OCI-LY7 (cell line): Measurements from ENCODE around the gene TEX30. TPM values are rescaled to one million over a fixed set of nuclear protein-coding genes. Genes with fewer than 3 reads are reported as not detected.

Source experiments
- Bru-seq: library from RNA; stranded (reverse); fragments of 400-500 nt; gene quantifications from one replicate; lab custom pipeline; 2021; lab: Mats Ljungman, UMichigan
- BruChase-seq, 2 experiments: library from RNA; stranded (reverse); fragments of 400-500 nt; gene quantifications; one replicate each; lab custom pipeline; 2021; lab: Mats Ljungman, UMichigan
- BruUV-seq: library from RNA; stranded (reverse); fragments of 400-500 nt; replicated peaks from 2 replicates; lab custom pipeline; 2021; lab: Mats Ljungman, UMichigan
- CTCF ChIA-PET: fragments of 300-600 bp; sonication (Branson Sonifier 250); formaldehyde crosslinking; loops from one replicate; lab custom pipeline; 2022; ENCODE audit warnings: antibody characterized with exemption; ENCODE audit not compliant: unreplicated experiment; lab: Charles Lee
- POLR2A ChIA-PET: fragments of 300-600 bp; sonication (Branson Sonifier 250); formaldehyde crosslinking; loops from one replicate; lab custom pipeline; 2022; ENCODE audit warnings: antibody characterized with exemption; lab: Charles Lee
- DNase-seq: peaks from one replicate; pipeline ENCODE4 v3.0.0-alpha.2; 2015; ENCODE audit warnings: low spot score
- H2AFZ ChIP-seq: fragments of 200-600 bp; sonication (generic), shearing (Covaris generic); 2 replicates; pipeline ENCODE4 v1.6.1; 2014; ENCODE audit warnings: mild to moderate bottlenecking, antibody characterized with exemption, low read length, moderate library complexity
- H3K27ac ChIP-seq: fragments of 200-600 bp; sonication (generic); 2 replicates; pipeline ENCODE4 v1.5.1; 2014; ENCODE audit warnings: mixed run types, low read depth, mild to moderate bottlenecking, moderate library complexity, low read length, inconsistent platforms; ENCODE audit not compliant: poor library complexity, severe bottlenecking
- H3K36me3 ChIP-seq: fragments of 200-600 bp; sonication (generic); 2 replicates; pipeline ENCODE4 v1.6.1; 2014; ENCODE audit warnings: mild to moderate bottlenecking, antibody characterized with exemption, low read length, moderate library complexity, mixed read lengths; ENCODE audit not compliant: insufficient read depth
- H3K4me1 ChIP-seq: fragments of 200-600 bp; sonication (generic); 2 replicates; pipeline ENCODE4 v1.5.1; 2014; ENCODE audit warnings: mild to moderate bottlenecking, low read length; ENCODE audit not compliant: insufficient read depth, poor library complexity, severe bottlenecking
- H3K4me2 ChIP-seq: fragments of 200-600 bp; sonication (generic); 2 replicates; pipeline ENCODE4 v1.6.1; 2014; ENCODE audit warnings: mild to moderate bottlenecking, low read length
- H3K4me3 ChIP-seq: fragments of 200-600 bp; sonication (generic); 2 replicates; pipeline ENCODE4 v1.5.1; 2014; ENCODE audit warnings: mild to moderate bottlenecking, low read depth, low read length; ENCODE audit not compliant: poor library complexity, severe bottlenecking
- H3K79me2 ChIP-seq: fragments of 200-600 bp; sonication (generic); 2 replicates; pipeline ENCODE4 v1.6.1; 2016; ENCODE audit warnings: low read depth, mild to moderate bottlenecking, low read length, moderate library complexity, mixed read lengths; ENCODE audit not compliant: insufficient read depth
- H3K9me2 ChIP-seq: fragments of 200-600 bp; sonication (generic); 2 replicates; pipeline ENCODE4 v1.6.1; 2016; ENCODE audit warnings: mild to moderate bottlenecking, low read length, mixed read lengths; ENCODE audit not compliant: insufficient read depth
- H3K9me3 ChIP-seq: fragments of 200-600 bp; sonication (generic); 2 replicates; pipeline ENCODE4 v1.6.1; 2014; ENCODE audit warnings: mild to moderate bottlenecking, mixed run types, low read length, mixed read lengths
- H4K20me1 ChIP-seq: fragments of 200-600 bp; sonication (generic); 2 replicates; pipeline ENCODE4 v1.6.1; 2014; ENCODE audit warnings: mild to moderate bottlenecking, antibody characterized with exemption, low read length, moderate library complexity, mixed read lengths; ENCODE audit not compliant: insufficient read depth
- CTCF ChIP-seq: fragments of 200-600 bp; sonication (generic); conservative IDR thresholded peaks from 2 replicates; pipeline ENCODE4 v1.5.1; 2014; ENCODE audit warnings: mild to moderate bottlenecking, antibody characterized with exemption, low read length, moderate library complexity, mixed read lengths
- EZH2phosphoT487 ChIP-seq: fragments of 200-600 bp; sonication (generic); IDR thresholded peaks from 2 replicates; pipeline ENCODE4 v1.6.1; 2018; ENCODE audit warnings: low read depth, borderline replicate concordance, mild to moderate bottlenecking, mixed run types, antibody characterized with exemption, low read length, moderate library complexity, mixed read lengths
- intact Hi-C: fragments of 100-400 bp; cut with micrococcal nuclease; formaldehyde crosslinking; loops from one replicate; pipeline ENCODE4 v1.10.0; 2022; ENCODE audit not compliant: unreplicated experiment
- long read RNA-seq: library from polyadenylated mRNA; stranded (forward); transcript quantifications from one replicate; pipeline ENCODE4 v2.0.0, GENCODE V29; 2022
- total RNA-seq, 2 experiments: library from RNA; depleted of rRNA in 1 of 2; stranded (reverse); fragments of >200 nt in 1 of 2; shearing (Covaris generic) in 1 of 2; gene quantifications; 2 replicates each; pipeline ENCODE4 v1.2.3, GENCODE V29; 2014 to 2022

The TEX30 gene
- total RNA-seq (2014; rRNA removed; shearing (Covaris generic)) (6.7 and 14.2 TPM in 2 replicates), total RNA-seq (2022) (4.0 and 5.4 TPM in 2 replicates), Bru-seq, nascent RNA (percentile 50 among the genes with signal in this experiment), BruChase-seq, experiment 1, labeled RNA remaining after a 6-hour chase (percentile 40 among the genes with signal in this experiment), BruChase-seq, experiment 2, labeled RNA remaining after a 2-hour chase (percentile 50 among the genes with signal in this experiment)
- long read RNA-seq, transcript TEX30-206 (6 exons, 1,165 nt): major isoform, 7 of 12 reads
- long read RNA-seq, partial matches to known transcripts: 1 of 12 reads
- long read RNA-seq, other reads (novel, unspliced or antisense): 2 of 12 reads

GRCh38 chr13:102773441-102774213 lies at the start of gene TEX30:
TEX30 (minus strand) TSS chr13:102773786; CDS start chr13:102770026, 3,760 bp downstream.
- Histone ChIP-seq H3K9me2 (no peaks in the 10 kb centered on the region), H3K4me2 (peak within 1 kb of the TSS; percentile 88), H2AFZ (peak within 1 kb of the TSS; percentile 96), H3K79me2 (no peaks in the 10 kb centered on the region), H4K20me1 (no peaks in the 10 kb centered on the region), H3K36me3 (no peaks in the 10 kb centered on the region), H3K27ac (no peak within 1 kb of the TSS), H3K4me3 (peak within 1 kb of the TSS; percentile 78), H3K4me1 (peaks cover 6% of the 10 kb centered on the region), H3K9me3 (no peaks in the 10 kb centered on the region)
- CTCF ChIA-PET: interaction anchor here (0.7 kb wide), 1 partner anchor 12 kb away, joined by 3 read pairs; no protein-coding TSS in a partner anchor
- POLR2A ChIA-PET: interaction anchor here (0.6 kb wide), 1 partner anchor 17 kb away, joined by 6 read pairs; no protein-coding TSS in a partner anchor
- no TSS peak for BruUV-seq
- TF ChIP-seq EZH2phosphoT487 (no peak), CTCF (no peak)
- intact Hi-C loops: loop anchor here (5.0 kb wide), 1 partner anchor 74 kb away; the partner anchor contains the start of gene ERCC5
- DNase-seq: peak; percentile 78

GRCh38 chr13:102817907-102818306 lies 44.3 kb upstream of the TEX30 start:
- no peak overlapping the region for H2AFZ ChIP-seq
- ChIA-PET POLR2A (no interaction called here), CTCF (no interaction called here)
- BruUV-seq: no TSS peak
- no peak overlapping the region for H3K4me2 ChIP-seq
- H3K27ac ChIP-seq: no peak overlapping the region
- DNase-seq: no peak
- H3K36me3 ChIP-seq: no peaks in the 10 kb centered on the region
- no peaks in the 10 kb centered on the region for H3K9me2 ChIP-seq
- no peaks in the 10 kb centered on the region for H3K9me3 ChIP-seq
- no peaks in the 10 kb centered on the region for H3K79me2 ChIP-seq
- H4K20me1 ChIP-seq: no peaks in the 10 kb centered on the region
- H3K4me1 ChIP-seq: no peaks in the 10 kb centered on the region
- intact Hi-C loops: no loop called here
- H3K4me3 ChIP-seq: no peak overlapping the region
- TF ChIP-seq CTCF (no peak), EZH2phosphoT487 (no peak)
